Stimulated activated CD8-positive, alpha-beta memory T cell treated with anti-CD3 and anti-CD28 coated beads, Interleukin-15, amount 100 ng/mL, for 1 hour (primary cell): ENCODE measurements around the gene FRY.

ENCODE experiments used
- DNase-seq: peaks from one replicate; pipeline ENCODE4 v3.0.0-alpha.2; 2020; ENCODE audit warnings: low read depth

Gene FRY

DNA sequence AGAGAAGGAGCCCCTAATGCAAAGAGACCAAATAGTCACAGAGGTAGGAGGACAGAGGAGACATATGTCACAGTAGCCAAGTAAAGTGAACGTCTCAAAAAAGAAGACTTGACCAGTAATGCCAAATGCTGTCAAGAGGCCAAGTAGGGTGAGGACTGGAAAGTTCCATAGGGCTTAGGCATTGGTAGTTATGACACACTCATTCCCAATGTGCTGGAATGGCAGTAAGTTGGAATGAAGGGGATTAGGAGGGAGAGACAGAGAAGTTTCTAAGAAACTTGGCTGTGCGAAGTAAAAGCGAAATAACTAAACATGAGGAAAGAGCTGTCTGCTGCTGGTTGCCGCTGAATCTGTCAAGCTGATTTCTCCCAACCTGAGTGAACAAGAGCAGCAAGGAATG is 14.9 kb upstream of the FRY start:
- DNase-seq = no peak

DNA sequence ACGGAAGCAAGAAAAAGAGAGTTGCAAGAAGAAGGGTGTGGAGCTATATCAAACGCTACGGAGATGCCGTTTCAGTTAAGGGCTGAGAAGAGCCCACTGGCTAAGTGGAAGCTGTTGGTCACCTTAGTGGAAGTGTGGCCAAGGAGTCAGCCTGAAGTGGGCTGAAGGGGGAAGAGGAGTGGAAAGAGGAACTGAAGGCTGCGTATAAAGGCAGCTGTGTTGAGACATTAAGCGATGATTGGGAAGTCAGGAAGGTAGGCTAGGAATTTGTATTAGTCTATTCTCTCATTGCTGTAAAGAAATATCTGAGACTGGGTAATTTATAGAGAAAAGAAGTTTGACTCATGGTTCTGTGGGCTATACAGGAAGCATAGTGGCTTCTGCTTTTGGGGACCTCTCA is 14.1 kb upstream of the FRY start:
- no peak for DNase-seq

GRCh38 chr13:32019612-32020233 is 11.9 kb upstream of the FRY start:
- no peak for DNase-seq

- DNase-seq = no peak
These were observed 9.8 kb upstream of the FRY start for GRCh38 chr13:32021785-32022184.

DNA sequence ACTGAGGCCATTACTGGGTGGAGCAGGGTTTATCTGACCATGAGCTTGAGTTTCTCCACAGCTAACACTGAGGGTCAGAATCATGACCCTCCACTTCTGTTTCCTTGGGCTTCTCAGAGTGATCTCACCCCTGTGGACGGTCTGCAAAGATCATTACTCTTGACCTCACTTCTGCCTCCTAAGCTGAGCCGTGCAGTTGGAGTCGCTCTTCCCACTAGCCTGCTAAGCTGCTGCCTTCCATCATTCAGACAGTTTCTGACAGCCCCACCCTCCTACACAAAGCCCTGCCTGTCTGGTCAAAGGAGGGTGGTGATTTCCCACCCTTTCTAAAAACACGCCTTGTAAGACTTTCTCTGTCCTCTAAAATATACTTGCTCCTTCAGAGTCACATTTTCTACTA is 9.3 kb upstream of the FRY start:
- no peak for DNase-seq

- no peak for DNase-seq
These were observed 8.5 kb upstream of the FRY start for GRCh38 chr13:32023096-32023495.

DNA sequence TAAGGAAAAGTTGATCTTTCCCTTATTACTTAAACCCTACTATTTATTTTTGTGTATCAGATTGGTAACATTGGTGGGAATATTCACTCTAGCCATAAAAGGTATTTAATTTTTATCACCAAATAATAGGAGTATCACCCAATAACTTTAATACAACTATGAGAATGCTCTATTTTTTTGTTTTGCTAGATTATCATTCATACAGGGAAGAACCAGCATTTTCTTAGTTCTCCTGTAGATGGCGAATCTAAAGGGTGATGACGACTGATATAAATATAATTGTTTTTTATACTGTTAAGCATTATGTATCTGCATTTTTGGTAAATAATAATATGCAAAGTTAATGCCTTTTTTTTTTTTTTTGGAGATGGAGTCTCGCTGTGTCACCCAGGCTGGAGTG is 7.9 kb upstream of the FRY start:
- DNase-seq = no peak

- DNase-seq = no peak
These were observed 6.8 kb upstream of the FRY start for GRCh38 chr13:32024750-32025149.

DNA sequence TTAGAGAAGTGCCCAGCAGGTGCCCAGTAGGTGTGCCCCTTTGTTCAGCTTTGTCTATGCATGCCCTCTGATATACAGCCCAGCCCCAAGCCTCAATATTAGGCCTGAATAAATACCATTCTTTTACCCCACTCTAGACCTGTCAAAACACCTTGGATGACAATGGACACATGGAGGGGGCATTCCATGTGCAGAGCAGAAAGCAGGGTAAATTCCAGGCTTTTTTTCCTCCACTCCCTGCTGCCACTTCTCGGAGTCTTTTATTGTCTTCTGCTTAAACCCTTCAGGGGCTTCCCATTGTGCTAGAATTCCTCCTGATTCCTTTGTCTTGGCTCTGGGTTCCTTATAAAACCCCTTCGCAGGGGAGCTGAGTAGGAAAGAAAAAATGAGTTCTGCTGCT is 5.8 kb upstream of the FRY start:
- no peak for DNase-seq

DNA sequence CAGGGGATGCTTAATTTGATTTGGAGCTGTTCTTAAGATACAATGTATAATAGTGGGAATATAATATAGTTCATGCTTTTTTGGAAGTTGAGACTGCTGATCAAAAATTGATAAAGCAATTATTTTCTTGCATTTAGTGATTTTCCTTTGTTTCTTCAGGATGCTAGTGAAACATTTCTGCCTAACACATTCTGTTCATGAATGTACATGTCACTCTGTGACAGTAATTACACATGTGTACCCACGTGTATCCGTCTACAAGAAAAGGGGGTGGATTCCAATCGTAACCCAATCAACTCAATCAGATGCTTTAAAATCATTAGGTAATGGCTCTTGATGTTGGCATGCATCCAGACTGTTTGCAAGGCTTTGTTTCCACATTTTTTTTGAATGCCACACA is 5.0 kb upstream of the FRY start:
- no peak for DNase-seq

DNA sequence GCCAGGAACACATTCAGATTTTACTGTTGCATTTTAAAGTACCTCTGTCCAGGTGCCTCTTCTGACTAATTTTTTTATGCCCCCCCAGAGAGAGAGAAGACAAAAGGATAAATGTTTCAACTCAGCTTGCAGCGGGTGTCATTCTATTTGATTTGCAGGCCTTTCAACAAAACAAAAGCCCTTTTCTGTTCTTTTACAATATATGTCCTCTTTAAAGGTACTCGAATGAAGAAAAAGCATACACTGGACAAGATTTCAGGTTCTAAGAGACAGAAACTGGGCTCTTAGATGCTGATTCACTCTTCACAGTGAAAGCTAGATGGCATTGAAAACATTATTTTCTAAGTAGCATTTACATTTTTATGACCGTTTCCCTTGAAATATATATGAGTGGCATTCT is 2.9 kb upstream of the FRY start:
- no peak for DNase-seq

GRCh38 chr13:32029684-32030083 is 1.9 kb upstream of the FRY start:
- no peak for DNase-seq

GRCh38 chr13:32031815-32032370 is 319 bp downstream of the FRY start:
- no peak for DNase-seq

GRCh38 chr13:32032759-32033158 is 1.2 kb downstream of the FRY start:
- DNase-seq = no peak

- DNase-seq = no peak
These were observed 2.2 kb downstream of the FRY start for GRCh38 chr13:32033744-32034143.

DNA sequence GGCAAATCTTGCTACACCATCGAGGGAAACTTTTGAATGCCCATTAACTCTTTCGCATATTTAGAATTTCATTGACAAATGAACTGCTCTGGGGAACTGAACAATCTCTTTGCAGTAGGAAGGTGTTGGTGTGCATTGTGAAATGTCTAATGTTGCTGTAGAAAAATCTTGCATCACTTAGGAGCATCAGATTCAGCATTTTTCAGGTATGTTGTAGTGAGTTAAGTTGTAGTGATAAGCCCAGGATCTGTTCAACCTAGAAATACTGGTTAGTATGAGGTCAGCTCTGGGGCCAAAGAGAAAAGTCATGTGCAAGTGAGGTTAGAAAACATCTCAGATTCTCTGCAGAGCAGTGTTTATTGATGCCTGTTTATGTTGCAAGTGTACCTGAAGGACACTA is 4.1 kb downstream of the FRY start:
- no peak for DNase-seq

DNA sequence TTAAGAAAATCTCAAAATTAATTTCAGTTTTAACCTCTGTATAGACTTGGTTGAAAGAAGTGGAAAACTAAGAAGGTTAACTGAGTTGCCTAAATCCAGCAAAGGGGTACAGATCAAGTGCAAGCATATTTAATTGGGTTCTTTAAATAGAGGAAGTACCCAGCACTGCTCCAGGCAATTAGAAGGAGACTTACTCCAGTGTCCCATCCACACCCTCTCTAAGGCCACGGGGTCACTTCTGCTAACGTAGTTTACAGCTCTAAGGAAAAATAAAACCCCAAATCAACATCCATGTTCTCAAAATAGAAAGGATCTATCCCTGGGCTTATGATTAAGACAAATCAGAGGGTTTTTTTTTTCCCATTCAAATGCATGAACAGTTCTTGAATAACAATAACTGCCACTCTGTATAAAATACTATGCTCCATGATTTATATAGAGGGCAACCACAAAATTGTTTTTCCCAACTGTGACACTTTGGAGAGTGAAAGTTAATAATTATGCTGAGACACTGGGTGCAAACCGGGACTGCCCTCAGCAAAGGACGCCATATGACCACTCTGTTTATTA is 4.6 kb downstream of the FRY start:
- DNase-seq = no peak

DNA sequence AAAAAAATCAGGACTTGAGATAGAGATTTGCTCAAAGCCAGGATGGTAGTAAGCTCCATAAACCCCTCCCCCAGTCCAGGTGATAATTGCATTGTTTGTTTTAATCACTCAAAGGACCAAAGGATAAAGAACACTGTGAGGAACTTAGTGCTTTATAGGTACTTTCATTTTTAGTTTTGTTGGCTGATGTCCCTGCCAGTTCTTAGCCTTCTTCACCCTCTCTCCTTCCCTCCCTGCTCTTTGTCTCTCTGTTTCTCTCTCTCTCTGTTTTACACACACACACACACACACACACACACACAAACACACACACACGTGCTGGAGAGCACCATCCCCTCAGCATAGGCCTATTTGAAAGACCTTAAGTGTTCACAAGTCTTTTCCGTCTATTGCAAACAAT is 5.2 kb downstream of the FRY start:
- DNase-seq = no peak

- no peak for DNase-seq
These were observed 5.9 kb downstream of the FRY start for GRCh38 chr13:32037471-32037870.

DNA sequence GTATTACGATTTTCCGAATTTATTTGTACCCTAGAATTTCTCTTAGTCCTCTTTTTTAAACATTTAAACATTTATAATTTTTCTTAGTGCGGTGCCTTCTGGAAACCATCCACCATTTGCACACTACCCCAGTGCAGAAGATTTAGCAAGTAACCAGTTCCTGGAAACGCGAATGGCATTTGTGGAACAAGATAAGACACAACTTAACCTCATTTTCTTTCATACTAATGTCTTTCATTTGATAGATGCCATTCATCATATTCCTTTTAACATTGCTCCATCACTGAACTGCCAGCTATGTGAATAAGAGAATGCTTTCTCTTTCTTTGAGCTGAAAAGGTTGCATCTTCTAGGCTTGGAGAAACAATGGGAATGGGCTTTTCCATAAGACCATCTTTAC is 6.8 kb downstream of the FRY start:
- no peak for DNase-seq

- DNase-seq = no peak
These were observed 7.5 kb downstream of the FRY start for GRCh38 chr13:32039056-32039455.

- DNase-seq = no peak
These were observed 8.0 kb downstream of the FRY start for GRCh38 chr13:32039528-32039927.

DNA sequence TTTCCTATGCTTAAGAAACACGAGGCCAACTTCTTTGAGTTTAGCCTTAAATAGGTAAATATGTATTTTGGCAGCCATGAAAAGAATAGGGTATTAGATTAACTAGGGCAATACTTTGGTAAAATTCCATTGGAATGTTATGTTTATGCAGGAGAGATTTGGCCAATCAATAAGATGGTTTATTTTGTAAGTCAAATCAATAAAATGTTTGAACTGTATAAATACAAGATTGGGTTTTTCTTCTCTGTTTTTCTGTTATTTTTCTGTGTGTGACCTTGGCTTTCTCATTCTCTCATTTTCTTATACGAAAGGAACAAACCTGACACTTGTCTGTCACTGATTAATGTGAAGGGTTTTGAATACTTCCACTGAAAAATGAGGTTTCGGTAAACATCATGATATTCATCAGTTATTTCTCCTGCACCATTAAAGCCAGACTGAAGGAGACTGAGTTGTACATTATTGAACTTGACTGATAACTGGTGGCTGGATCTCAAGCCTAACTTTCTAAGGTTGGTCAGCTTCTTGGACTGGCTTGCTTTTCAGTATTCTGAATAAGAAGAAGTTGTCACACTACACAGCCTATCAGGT is 8.6 kb downstream of the FRY start:
- no peak for DNase-seq

GRCh38 chr13:32040689-32041088 is 9.1 kb downstream of the FRY start:
- DNase-seq = no peak
